Spinal cord (tissue), 10 donors: Measurements from ENCODE around the gene PLCL1. TPM values are rescaled to one million over a fixed set of nuclear protein-coding genes. Genes with fewer than 3 reads are reported as not detected.

Source experiments
- DNase-seq, 6 donors: peaks; one replicate each; pipeline versions ENCODE4 v3.0.0 to v3.0.0-alpha.2; 2013 to 2015; ENCODE audit warnings: low spot score in 6 of 6, low read depth in 4 of 6
- H3K27ac ChIP-seq: one replicate; pipeline ENCODE4 v1.5.1; 2013; ENCODE audit warnings: low read depth, low read length, control low read depth
- H3K27me3 ChIP-seq: one replicate; pipeline ENCODE4 v1.6.1; 2013; ENCODE audit warnings: low read length; ENCODE audit not compliant: control insufficient read depth, insufficient read depth
- H3K36me3 ChIP-seq: one replicate; pipeline ENCODE4 v1.6.1; 2013; ENCODE audit warnings: low read length; ENCODE audit not compliant: control insufficient read depth, insufficient read depth
- H3K4me1 ChIP-seq: one replicate; pipeline ENCODE4 v1.6.1; 2013; ENCODE audit warnings: low read length; ENCODE audit not compliant: control insufficient read depth, insufficient read depth
- H3K4me3 ChIP-seq: one replicate; pipeline ENCODE4 v1.5.1; 2013; ENCODE audit warnings: low read depth, low read length, control low read depth
- H3K9me3 ChIP-seq: one replicate; pipeline ENCODE4 v1.6.1; 2013; ENCODE audit warnings: low read length; ENCODE audit not compliant: control insufficient read depth, insufficient read depth
- WGBS: methylation state at CpG from one replicate; pipeline ENCODE4 v1.1.5; 2013; ENCODE audit warnings: missing lambda C conversion rate; ENCODE audit not compliant: insufficient coverage; 5-methylcytosine and 5-hydroxymethylcytosine counted together
- polyA plus RNA-seq, 2 donors: library from polyadenylated mRNA; unstranded; fragments of 120-200 nt; gene quantifications; one replicate each; pipeline ENCODE4 v1.2.1, GENCODE V29; 2013; ENCODE audit not compliant: insufficient read length in 2 of 2
- total RNA-seq, 2 donors: library from RNA; depleted of rRNA in 1 of 2; stranded (reverse); fragments of 120-200 nt in 1 of 2; fragments of >200 nt in 1 of 2; gene quantifications; one replicate each; pipeline versions ENCODE4 v1.2.3 to v1.2.4, GENCODE V29; 2013 to 2014
- donor health status: healthy.

Gene PLCL1
- total and polyA plus RNA-seq, 4 donors: 9.5 to 22.0 (median 13.5) TPM

GRCh38 chr2:197938555-197938954, 134.2 kb downstream of the PLCL1 start:
- H3K4me3 ChIP-seq: no peak overlapping the region
- no peaks in the 10 kb centered on the region for H3K36me3 ChIP-seq
- H3K4me1 ChIP-seq: no peaks in the 10 kb centered on the region
- no peaks in the 10 kb centered on the region for H3K27me3 ChIP-seq
- WGBS: no CpG with 5 or more reads among the region's 1 CpG
- DNase-seq: no peak
- H3K9me3 ChIP-seq: no peaks in the 10 kb centered on the region
- no peak overlapping the region for H3K27ac ChIP-seq

- DNase-seq: no peak
- no peak overlapping the region for H3K27ac ChIP-seq
- no peaks in the 10 kb centered on the region for H3K9me3 ChIP-seq
- H3K4me1 ChIP-seq: no peaks in the 10 kb centered on the region
- H3K36me3 ChIP-seq: no peaks in the 10 kb centered on the region
- no CpG with 5 or more reads among the region's 3 CpGs for WGBS
- H3K27me3 ChIP-seq: no peaks in the 10 kb centered on the region
- no peak overlapping the region for H3K4me3 ChIP-seq
Measured at GRCh38 chr2:197939787-197940186, 135.4 kb downstream of the PLCL1 start.

DNA sequence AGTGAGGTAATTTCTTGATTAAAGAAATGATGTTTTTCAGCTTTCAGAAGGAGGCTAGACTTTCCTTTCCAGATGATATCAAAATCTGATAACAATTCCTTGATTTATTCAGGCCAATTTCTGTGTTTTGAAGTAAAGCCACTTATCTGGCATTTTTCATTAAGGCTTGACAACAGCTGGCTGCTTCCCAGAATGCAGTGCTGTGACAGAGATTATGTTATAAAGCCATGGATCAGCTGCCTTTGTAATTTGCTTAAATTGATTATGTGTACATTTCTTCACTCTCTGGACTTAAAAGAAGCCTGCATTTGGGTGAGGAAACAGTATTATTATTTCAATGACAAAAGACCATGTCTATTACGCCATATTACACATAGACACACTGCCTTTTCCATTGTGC, 136.0 kb downstream of the PLCL1 start:
- DNase-seq: peak in 2 of 6 donors; percentile 18 to 51
- Histone ChIP-seq H3K36me3 (no peaks in the 10 kb centered on the region), H3K4me3 (no peak overlapping the region), H3K27me3 (no peaks in the 10 kb centered on the region), H3K4me1 (no peaks in the 10 kb centered on the region), H3K27ac (no peak overlapping the region), H3K9me3 (no peaks in the 10 kb centered on the region)
- WGBS: no CpG with 5 or more reads among the region's 1 CpG

GRCh38 chr2:197941715-197942114, 137.3 kb downstream of the PLCL1 start:
- Histone ChIP-seq H3K4me1 (no peaks in the 10 kb centered on the region), H3K4me3 (no peak overlapping the region), H3K9me3 (no peaks in the 10 kb centered on the region), H3K36me3 (no peaks in the 10 kb centered on the region), H3K27me3 (no peaks in the 10 kb centered on the region), H3K27ac (no peak overlapping the region)
- WGBS: no CpG with 5 or more reads among the region's 1 CpG
- no peak for DNase-seq

DNA sequence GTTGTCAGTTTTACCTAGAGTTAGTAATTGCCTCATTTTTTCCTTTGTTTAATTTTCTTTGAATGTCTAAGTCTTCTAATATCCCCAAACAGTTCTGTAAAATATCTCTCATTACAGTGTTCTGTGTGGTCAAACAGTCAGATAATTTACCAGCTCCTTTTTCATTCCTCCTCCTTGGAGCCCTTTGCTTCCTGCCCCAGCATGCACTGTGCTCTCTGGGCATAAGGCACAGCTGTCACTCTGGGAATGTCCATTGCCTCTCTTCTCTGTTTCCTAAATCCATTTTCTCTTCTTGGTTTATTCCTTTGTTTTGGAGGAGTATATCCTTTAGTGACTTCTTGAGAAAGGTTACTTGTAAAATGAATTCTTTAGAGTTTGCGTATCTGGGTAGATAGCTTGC, 139.3 kb downstream of the PLCL1 start:
- H3K27ac ChIP-seq: no peak overlapping the region
- H3K27me3 ChIP-seq: no peaks in the 10 kb centered on the region
- WGBS: no CpG with 5 or more reads among the region's 1 CpG
- no peaks in the 10 kb centered on the region for H3K9me3 ChIP-seq
- DNase-seq: no peak
- H3K4me3 ChIP-seq: no peak overlapping the region
- no peaks in the 10 kb centered on the region for H3K4me1 ChIP-seq
- H3K36me3 ChIP-seq: no peaks in the 10 kb centered on the region

DNA sequence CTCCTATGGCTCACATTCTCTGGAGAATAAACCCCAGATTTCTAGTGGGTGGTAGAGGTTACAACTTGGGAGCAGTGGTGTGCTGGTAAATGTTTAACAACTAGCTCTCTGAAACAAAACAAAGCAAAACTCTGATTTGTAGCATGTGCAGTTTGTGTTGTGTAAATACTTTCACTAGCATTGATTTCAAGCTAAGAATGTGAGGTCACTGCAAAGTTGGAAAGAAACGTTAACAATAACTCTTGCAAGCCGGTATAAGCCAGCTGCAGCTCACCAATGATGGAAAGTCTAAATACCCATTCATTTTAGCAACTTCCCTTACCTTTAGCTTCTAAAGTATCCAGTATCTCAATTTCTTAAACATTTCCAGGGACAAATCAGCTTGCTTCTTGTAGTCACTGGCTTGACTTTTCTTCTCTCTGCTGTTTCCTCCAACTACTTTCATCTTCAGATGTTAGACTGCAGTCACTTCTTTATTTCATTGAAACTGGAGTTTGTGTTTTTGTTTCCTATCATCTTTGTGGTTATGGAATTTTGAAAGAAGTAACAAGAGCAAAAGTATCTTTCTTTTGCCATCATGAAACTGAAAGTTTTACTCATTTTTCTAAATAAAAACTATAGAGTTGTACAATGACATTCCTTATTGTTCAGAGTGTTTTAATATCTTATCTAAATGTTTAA, 140.2 kb downstream of the PLCL1 start:
- 54% methylated on average over 2 of the region's 2 CpGs for WGBS
- no peak for DNase-seq
- Histone ChIP-seq H3K4me1 (no peaks in the 10 kb centered on the region), H3K27me3 (no peaks in the 10 kb centered on the region), H3K27ac (no peak overlapping the region), H3K4me3 (no peak overlapping the region), H3K36me3 (no peaks in the 10 kb centered on the region), H3K9me3 (no peaks in the 10 kb centered on the region)

- Histone ChIP-seq H3K9me3 (no peaks in the 10 kb centered on the region), H3K4me3 (no peak overlapping the region), H3K4me1 (no peaks in the 10 kb centered on the region), H3K27me3 (no peaks in the 10 kb centered on the region), H3K27ac (no peak overlapping the region), H3K36me3 (no peaks in the 10 kb centered on the region)
- DNase-seq: peak in 1 of 6 donors; percentile 70
- WGBS: 29% methylated on average over 1 of the region's 2 CpGs
Measured at GRCh38 chr2:197946562-197946961, 142.2 kb downstream of the PLCL1 start.

GRCh38 chr2:197947219-197947757, 142.9 kb downstream of the PLCL1 start:
- DNase-seq: no peak
- no peak overlapping the region for H3K4me3 ChIP-seq
- no peaks in the 10 kb centered on the region for H3K27me3 ChIP-seq
- WGBS: 90% methylated on average over 3 of the region's 3 CpGs
- H3K9me3 ChIP-seq: no peaks in the 10 kb centered on the region
- H3K4me1 ChIP-seq: no peaks in the 10 kb centered on the region
- H3K27ac ChIP-seq: no peak overlapping the region
- H3K36me3 ChIP-seq: no peaks in the 10 kb centered on the region

- Histone ChIP-seq H3K4me1 (no peaks in the 10 kb centered on the region), H3K27ac (no peak overlapping the region), H3K27me3 (no peaks in the 10 kb centered on the region), H3K36me3 (no peaks in the 10 kb centered on the region), H3K4me3 (no peak overlapping the region), H3K9me3 (no peaks in the 10 kb centered on the region)
- DNase-seq: no peak
Measured at GRCh38 chr2:197949224-197949623, 144.8 kb downstream of the PLCL1 start.

DNA sequence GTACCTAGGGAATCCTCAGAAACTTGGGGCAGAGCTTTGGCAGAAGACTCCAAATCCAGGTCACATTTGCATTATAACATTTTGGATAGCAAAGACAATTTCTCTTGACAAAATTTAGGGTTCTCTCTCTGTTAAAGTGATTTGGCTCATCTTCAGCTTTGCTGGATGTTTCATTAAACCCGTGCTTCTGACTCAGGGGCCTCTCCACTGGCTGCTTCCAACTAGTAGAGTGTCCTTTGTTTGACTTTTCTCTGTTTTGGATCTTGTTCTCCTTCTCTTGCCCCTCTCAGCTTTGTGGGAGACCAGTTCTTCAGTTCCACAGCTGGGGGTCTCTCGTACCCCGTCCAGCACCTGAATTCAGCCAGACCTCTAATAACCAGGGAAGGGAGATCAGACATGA, 145.6 kb downstream of the PLCL1 start:
- H3K9me3 ChIP-seq: no peaks in the 10 kb centered on the region
- H3K4me1 ChIP-seq: no peaks in the 10 kb centered on the region
- H3K27ac ChIP-seq: no peak overlapping the region
- no peaks in the 10 kb centered on the region for H3K36me3 ChIP-seq
- no peaks in the 10 kb centered on the region for H3K27me3 ChIP-seq
- DNase-seq: no peak
- WGBS: no CpG with 5 or more reads among the region's 3 CpGs
- no peak overlapping the region for H3K4me3 ChIP-seq
